GM12891 (cell line): Measurements from ENCODE around the gene TYRO3.

Source experiments
- DNase-seq: peaks from one replicate; pipeline ENCODE4 v3.0.0; 2011; ENCODE audit warnings: low spot score; ENCODE audit not compliant: insufficient read length
- FAIRE-seq: peaks from 2 replicates; lab custom pipeline; 2011; peaks lifted over from hg19 to GRCh38; lab: Jason Lieb, UNC
- PAX5 ChIP-seq: IDR thresholded peaks from 2 replicates; pipeline ENCODE4 v1.6.1; 2011; ENCODE audit warnings: low read length, moderate library complexity, mild to moderate bottlenecking; ENCODE audit not compliant: insufficient read depth, severe bottlenecking
- POLR2A ChIP-seq: IDR thresholded peaks from 2 replicates; pipeline ENCODE4 v1.6.1; 2011; ENCODE audit warnings: low read depth, low read length, control low read depth
- POLR2AphosphoS5 ChIP-seq: IDR thresholded peaks from 2 replicates; pipeline ENCODE4 v1.6.1; 2011; ENCODE audit warnings: low read depth, low read length, control low read depth
- POU2F2 ChIP-seq: IDR thresholded peaks from 2 replicates; pipeline ENCODE4 v1.6.1; 2011; ENCODE audit warnings: low read depth, mild to moderate bottlenecking, control low read depth, low read length, moderate library complexity
- SPI1 ChIP-seq: IDR thresholded peaks from 2 replicates; pipeline ENCODE4 v1.6.1; 2011; ENCODE audit warnings: low read depth, low read length, control low read depth
- TAF1 ChIP-seq: IDR thresholded peaks from 2 replicates; pipeline ENCODE4 v1.6.1; 2011; ENCODE audit warnings: low read depth, low read length, control low read depth

The TYRO3 gene

DNA sequence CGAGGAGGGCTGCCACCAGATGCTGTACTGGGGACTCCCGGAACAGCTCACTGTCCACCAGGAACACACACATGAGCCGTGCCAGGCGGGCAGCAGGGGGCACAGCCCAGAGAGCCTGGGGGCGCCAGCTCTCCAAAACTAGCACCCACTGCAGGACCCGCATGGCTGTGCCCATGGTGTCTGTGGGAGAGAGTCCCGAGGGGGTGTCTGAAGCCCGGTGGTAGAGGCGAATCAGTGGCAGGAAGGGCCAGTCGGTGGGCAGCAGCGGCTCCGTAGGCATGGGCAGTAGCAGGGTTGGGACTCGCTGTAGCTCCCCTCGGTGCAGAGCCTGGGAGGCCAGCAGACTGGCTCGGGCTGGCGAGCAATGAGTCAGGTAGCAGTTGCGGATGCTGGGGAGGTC lies 38.4 kb upstream of the TYRO3 start:
- FAIRE-seq, result no peak
- no peak for DNase-seq
- TF ChIP-seq POU2F2, result no peak
- TF ChIP-seq SPI1, result no peak
- TF ChIP-seq TAF1, result no peak
- TF ChIP-seq POLR2AphosphoS5, result no peak
- no peak for TF ChIP-seq POLR2A
- TF ChIP-seq PAX5, result no peak

GRCh38 chr15:41521614-41522013 lies 37.4 kb upstream of the TYRO3 start:
- TF ChIP-seq POLR2AphosphoS5 (no peak), PAX5 (no peak), POU2F2 (no peak), SPI1 (no peak), POLR2A (no peak), TAF1 (no peak)
- DNase-seq (no peak), FAIRE-seq (no peak)

DNA sequence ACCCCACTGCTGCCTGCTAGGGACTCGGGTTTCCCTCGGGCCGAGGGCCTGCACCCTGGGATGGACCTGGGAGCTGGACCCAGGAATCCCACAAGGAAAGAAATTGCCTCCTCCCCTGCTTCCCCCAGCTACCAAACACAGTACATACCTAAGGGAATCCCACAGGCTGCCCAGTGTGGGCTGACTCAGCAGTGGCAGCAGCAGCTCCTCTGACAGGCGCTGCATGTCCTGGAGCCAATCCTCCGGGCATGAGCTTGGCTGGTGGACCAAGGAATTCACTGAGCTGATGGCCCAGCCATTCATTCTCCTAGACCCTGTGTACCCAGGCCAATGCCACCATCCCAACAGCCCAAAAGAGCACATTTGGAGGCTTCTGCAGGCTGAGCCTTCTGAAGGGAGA lies 35.9 kb upstream of the TYRO3 start:
- TF ChIP-seq TAF1 (no peak), POU2F2 (no peak), PAX5 (no peak), POLR2A (no peak), SPI1 (no peak), POLR2AphosphoS5 (no peak)
- DNase-seq (no peak), FAIRE-seq (no peak)

- TF ChIP-seq POU2F2 (no peak), TAF1 (no peak), PAX5 (no peak)
- no peak for DNase-seq
- FAIRE-seq, result no peak
Measured at GRCh38 chr15:41530363-41530956, 28.6 kb upstream of the TYRO3 start.

GRCh38 chr15:41535544-41535943 lies 23.5 kb upstream of the TYRO3 start:
- no peak for FAIRE-seq
- no peak for TF ChIP-seq POU2F2
- no peak for TF ChIP-seq POLR2A
- TF ChIP-seq PAX5, result no peak
- TF ChIP-seq TAF1, result no peak
- no peak for TF ChIP-seq SPI1
- no peak for TF ChIP-seq POLR2AphosphoS5
- DNase-seq, result no peak

DNA sequence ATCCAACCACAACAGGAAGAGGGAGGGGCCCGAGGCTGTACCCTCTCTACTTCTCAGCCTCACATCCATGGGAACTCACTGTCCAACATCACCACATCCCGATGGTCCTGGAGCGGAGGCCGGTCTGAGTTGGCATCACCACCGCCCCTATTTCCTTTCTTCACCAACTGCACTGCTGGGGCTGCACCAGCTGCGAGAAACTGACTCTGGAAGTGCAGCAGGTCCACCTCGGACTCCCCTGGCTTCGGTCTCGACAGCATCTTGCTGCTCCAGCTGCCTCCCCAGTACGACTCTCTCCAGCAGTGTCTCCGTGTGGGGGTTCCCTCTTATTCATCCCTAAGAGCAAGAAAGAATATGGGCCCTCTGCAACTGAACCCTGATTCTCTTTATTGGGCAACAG lies 22.1 kb upstream of the TYRO3 start:
- no peak for TF ChIP-seq SPI1
- TF ChIP-seq TAF1, result no peak
- TF ChIP-seq POU2F2, result no peak
- TF ChIP-seq POLR2AphosphoS5, result no peak
- no peak for TF ChIP-seq POLR2A
- no peak for FAIRE-seq
- DNase-seq, result no peak

- TF ChIP-seq TAF1 (no peak), PAX5 (no peak), SPI1 (no peak), POU2F2 (no peak), POLR2A (no peak), POLR2AphosphoS5 (no peak)
- FAIRE-seq, result no peak
- no peak for DNase-seq
Measured at GRCh38 chr15:41543521-41543870, 15.5 kb upstream of the TYRO3 start.

GRCh38 chr15:41544650-41545015 lies 14.4 kb upstream of the TYRO3 start:
- no peak for DNase-seq
- no peak for FAIRE-seq
- TF ChIP-seq TAF1 (no peak), SPI1 (no peak), POU2F2 (no peak), PAX5 (no peak), POLR2AphosphoS5 (no peak), POLR2A (no peak)

DNA sequence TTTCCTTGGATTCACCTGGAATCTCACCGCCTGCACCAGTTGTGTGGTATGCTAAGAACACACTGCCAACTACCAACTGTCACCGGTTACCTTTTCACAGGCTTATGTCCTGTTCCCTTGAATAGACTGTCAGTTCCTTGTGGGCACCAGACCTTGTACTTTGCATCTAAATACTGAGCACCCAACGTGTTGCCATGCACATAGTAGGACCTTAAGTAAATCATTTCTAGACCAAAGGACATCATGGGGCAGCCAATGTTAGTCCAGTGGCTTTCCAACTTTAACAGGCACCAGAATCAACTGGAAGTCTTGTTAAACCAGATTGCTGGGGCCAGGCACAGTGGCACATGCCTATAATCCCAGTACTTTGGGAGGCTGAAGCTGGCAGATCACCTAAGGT lies 13.8 kb upstream of the TYRO3 start:
- TF ChIP-seq POU2F2 (no peak), SPI1 (no peak), PAX5 (no peak), POLR2A (no peak), TAF1 (no peak), POLR2AphosphoS5 (no peak)
- no peak for FAIRE-seq
- no peak for DNase-seq

DNA sequence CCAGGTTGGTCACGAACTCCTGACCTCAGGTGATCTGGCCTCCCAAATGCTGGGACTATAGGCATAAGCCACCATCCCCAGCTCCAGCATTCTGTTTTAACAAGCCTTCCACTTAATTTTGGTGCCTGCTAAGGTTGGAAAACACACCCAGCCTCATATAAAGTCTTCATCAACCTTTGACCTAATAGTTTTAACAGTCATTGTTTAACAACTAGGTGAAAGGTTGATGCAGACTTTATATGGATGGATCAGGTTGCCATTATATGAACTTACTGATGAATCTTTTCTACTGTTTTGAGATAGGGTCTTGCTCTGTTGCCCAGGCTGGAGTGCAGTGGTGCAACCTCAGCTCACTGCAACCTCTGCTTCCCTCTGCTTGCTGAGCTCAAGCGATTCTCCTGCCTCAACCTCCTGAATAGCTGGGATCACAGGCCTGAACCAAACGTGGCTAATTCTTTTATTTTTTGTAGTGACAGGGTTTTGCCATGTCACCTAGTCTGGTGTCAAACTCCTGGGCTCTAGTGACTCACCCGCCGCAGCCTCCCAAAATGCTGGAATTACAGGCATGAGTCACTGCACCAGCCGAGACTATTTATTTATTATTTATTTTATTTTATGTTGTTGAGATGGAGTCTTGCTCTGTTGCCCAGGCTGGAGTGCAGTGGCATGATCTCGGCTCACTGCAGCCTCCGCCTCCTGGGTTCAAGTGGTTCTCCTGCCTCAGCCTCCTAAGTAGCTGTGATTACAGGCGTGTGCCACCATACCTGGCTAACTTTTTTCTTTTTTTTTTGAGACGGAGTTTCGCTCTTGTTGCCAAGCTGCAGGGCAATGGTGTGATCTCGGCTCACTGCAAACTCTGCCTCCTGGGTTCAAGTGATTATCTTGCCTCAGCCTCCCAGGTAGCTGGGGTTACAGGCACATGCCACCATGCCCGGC lies 11.9 kb upstream of the TYRO3 start:
- no peak for FAIRE-seq
- TF ChIP-seq POU2F2, result no peak
- TF ChIP-seq SPI1, result no peak
- TF ChIP-seq TAF1, result no peak
- TF ChIP-seq PAX5, result no peak
- TF ChIP-seq POLR2A, result no peak
- TF ChIP-seq POLR2AphosphoS5, result no peak
- DNase-seq, result no peak
